SJCRH30 (cell line): ENCODE results near the gene SYT7. TPM values are rescaled to one million over a fixed set of nuclear protein-coding genes. Genes with fewer than 3 reads are reported as not detected.
A peak's percentile ranks its signal among the peaks of the same experiment; 100 is the strongest.

Experiments
- DNase-seq, 2 experiments: peaks; one replicate each; pipeline ENCODE4 v3.0.0-alpha.2; 2015 to 2020
- H3K27ac ChIP-seq: fragments of 250-450 bp; sonication (Bioruptor Pico); 2 replicates; pipeline ENCODE4 v1.5.1; 2020; ENCODE audit warnings: mild to moderate bottlenecking, moderate library complexity
- H3K27me3 ChIP-seq: fragments of 250-450 bp; sonication (Bioruptor Pico); 2 replicates; pipeline ENCODE4 v1.5.1; 2020; ENCODE audit warnings: mild to moderate bottlenecking, moderate library complexity
- H3K36me3 ChIP-seq: fragments of 250-450 bp; sonication (Bioruptor Pico); 2 replicates; pipeline ENCODE4 v1.5.1; 2020; ENCODE audit warnings: mild to moderate bottlenecking, moderate library complexity
- H3K4me1 ChIP-seq: fragments of 250-450 bp; sonication (Bioruptor Pico); 2 replicates; pipeline ENCODE4 v1.5.1; 2020; ENCODE audit warnings: mild to moderate bottlenecking, moderate library complexity
- H3K4me3 ChIP-seq: fragments of 250-450 bp; sonication (Bioruptor Pico); 2 replicates; pipeline ENCODE4 v1.5.1; 2020; ENCODE audit warnings: mild to moderate bottlenecking, moderate library complexity
- H3K9me3 ChIP-seq: fragments of 250-450 bp; sonication (Bioruptor Pico); replicated peaks from 2 replicates; pipeline ENCODE4 v1.5.1; 2020; ENCODE audit warnings: mild to moderate bottlenecking, moderate library complexity
- total RNA-seq: library from RNA; depleted of rRNA; stranded (reverse); fragments of >200 nt; shearing (Covaris generic); gene quantifications from 2 replicates; pipeline ENCODE4 v1.2.3, GENCODE V29; 2014

Gene SYT7
- total RNA-seq, 1 experiment from 2014 or later = 1.1 TPM

GRCh38 chr11:61545921-61546320 is 35.0 kb downstream of the SYT7 start:
- Histone ChIP-seq H3K4me1 (peaks cover 11% of the 10 kb centered on the region), H3K27ac (no peak overlapping the region), H3K4me3 (no peak overlapping the region), H3K9me3 (no peaks in the 10 kb centered on the region), H3K27me3 (no peaks in the 10 kb centered on the region), H3K36me3 (no peaks in the 10 kb centered on the region)
- DNase-seq = no peak

- no peaks in the 10 kb centered on the region for H3K27me3 ChIP-seq
These were observed 35.5 kb downstream of the SYT7 start for GRCh38 chr11:61545341-61545740.

GRCh38 chr11:61544466-61544865 is 36.4 kb downstream of the SYT7 start:
- no peak overlapping the region for H3K27ac ChIP-seq
- H3K27me3 ChIP-seq = no peaks in the 10 kb centered on the region
- no peaks in the 10 kb centered on the region for H3K9me3 ChIP-seq
- no peaks in the 10 kb centered on the region for H3K36me3 ChIP-seq
- no peak overlapping the region for H3K4me3 ChIP-seq
- H3K4me1 ChIP-seq = peaks cover 13% of the 10 kb centered on the region
- DNase-seq = no peak

More at GRCh38 chr11:61545341-61545740, 35.5 kb downstream of the SYT7 start:
- DNase-seq = peak in 1 of 2 experiments; percentile 21
- H3K9me3 ChIP-seq = no peaks in the 10 kb centered on the region
- H3K4me3 ChIP-seq = no peak overlapping the region
- H3K36me3 ChIP-seq = no peaks in the 10 kb centered on the region
- no peak overlapping the region for H3K27ac ChIP-seq
- H3K4me1 ChIP-seq = peaks cover 13% of the 10 kb centered on the region

GRCh38 chr11:61543606-61544306 is 37.1 kb downstream of the SYT7 start:
- Histone ChIP-seq H3K9me3 (no peaks in the 10 kb centered on the region), H3K27ac (no peak overlapping the region), H3K36me3 (no peaks in the 10 kb centered on the region), H3K4me3 (no peak overlapping the region), H3K27me3 (no peaks in the 10 kb centered on the region), H3K4me1 (peaks cover 13% of the 10 kb centered on the region)
- no peak for DNase-seq

- Histone ChIP-seq H3K27ac (no peak overlapping the region), H3K4me1 (peaks cover 13% of the 10 kb centered on the region), H3K4me3 (peak overlapping the region; percentile 47), H3K36me3 (no peaks in the 10 kb centered on the region), H3K27me3 (no peaks in the 10 kb centered on the region), H3K9me3 (no peaks in the 10 kb centered on the region)
- DNase-seq = peak; percentile 48 to 63
These were observed 38.2 kb downstream of the SYT7 start for GRCh38 chr11:61542705-61543104.

- H3K27ac ChIP-seq = peak overlapping the region; percentile 23; the same call in 1 of the 2 replicates
- DNase-seq = peak; percentile 75 to 78
- no peaks in the 10 kb centered on the region for H3K27me3 ChIP-seq
- no peaks in the 10 kb centered on the region for H3K9me3 ChIP-seq
- no peaks in the 10 kb centered on the region for H3K36me3 ChIP-seq
- peak overlapping the region; percentile 47 for H3K4me3 ChIP-seq
- H3K4me1 ChIP-seq = peaks cover 13% of the 10 kb centered on the region
These were observed 38.8 kb downstream of the SYT7 start for GRCh38 chr11:61542024-61542461.

GRCh38 chr11:61541598-61541997 is 39.3 kb downstream of the SYT7 start:
- peak; percentile 56 to 78 for DNase-seq

GRCh38 chr11:61540528-61540927 is 40.3 kb downstream of the SYT7 start:
- Histone ChIP-seq H3K9me3 (no peaks in the 10 kb centered on the region), H3K4me1 (peaks cover 13% of the 10 kb centered on the region), H3K27me3 (no peaks in the 10 kb centered on the region), H3K4me3 (no peak overlapping the region), H3K27ac (no peak overlapping the region), H3K36me3 (no peaks in the 10 kb centered on the region)
- no peak for DNase-seq

More at GRCh38 chr11:61541598-61541997, 39.3 kb downstream of the SYT7 start:
- Histone ChIP-seq H3K4me1 (peaks cover 13% of the 10 kb centered on the region), H3K9me3 (no peaks in the 10 kb centered on the region), H3K27me3 (no peaks in the 10 kb centered on the region), H3K27ac (peak overlapping the region; percentile 23; the same call in 1 of the 2 replicates), H3K36me3 (no peaks in the 10 kb centered on the region), H3K4me3 (peak overlapping the region; percentile 47)

- DNase-seq = no peak
- no peaks in the 10 kb centered on the region for H3K27me3 ChIP-seq
- no peak overlapping the region for H3K4me3 ChIP-seq
- no peaks in the 10 kb centered on the region for H3K36me3 ChIP-seq
- no peak overlapping the region for H3K27ac ChIP-seq
- no peaks in the 10 kb centered on the region for H3K9me3 ChIP-seq
- H3K4me1 ChIP-seq = peaks cover 13% of the 10 kb centered on the region
These were observed 41.0 kb downstream of the SYT7 start for GRCh38 chr11:61539831-61540357.

GRCh38 chr11:61539006-61539405 is 41.9 kb downstream of the SYT7 start:
- no peak for DNase-seq
- Histone ChIP-seq H3K4me3 (no peak overlapping the region), H3K9me3 (no peaks in the 10 kb centered on the region), H3K27ac (no peak overlapping the region), H3K36me3 (no peaks in the 10 kb centered on the region), H3K27me3 (no peaks in the 10 kb centered on the region), H3K4me1 (peaks cover 13% of the 10 kb centered on the region)

- Histone ChIP-seq H3K27me3 (no peaks in the 10 kb centered on the region), H3K4me3 (no peak overlapping the region), H3K27ac (no peak overlapping the region)
These were observed 42.3 kb downstream of the SYT7 start for GRCh38 chr11:61538636-61538961.

GRCh38 chr11:61537326-61537725 is 43.5 kb downstream of the SYT7 start:
- Histone ChIP-seq H3K4me1 (peaks cover 10% of the 10 kb centered on the region), H3K9me3 (no peaks in the 10 kb centered on the region), H3K36me3 (no peaks in the 10 kb centered on the region), H3K27ac (no peak overlapping the region), H3K27me3 (no peaks in the 10 kb centered on the region), H3K4me3 (no peak overlapping the region)
- no peak for DNase-seq

More at GRCh38 chr11:61538636-61538961, 42.3 kb downstream of the SYT7 start:
- Histone ChIP-seq H3K4me1 (peaks cover 13% of the 10 kb centered on the region), H3K36me3 (no peaks in the 10 kb centered on the region), H3K9me3 (no peaks in the 10 kb centered on the region)
- no peak for DNase-seq

- no peak for DNase-seq
- Histone ChIP-seq H3K36me3 (no peaks in the 10 kb centered on the region), H3K9me3 (no peaks in the 10 kb centered on the region), H3K4me1 (peaks cover 9% of the 10 kb centered on the region), H3K27ac (no peak overlapping the region), H3K27me3 (no peaks in the 10 kb centered on the region), H3K4me3 (no peak overlapping the region)
These were observed 44.1 kb downstream of the SYT7 start for GRCh38 chr11:61536676-61537270.

GRCh38 chr11:61535998-61536675 is 44.7 kb downstream of the SYT7 start:
- H3K9me3 ChIP-seq = no peaks in the 10 kb centered on the region
- peaks cover 14% of the 10 kb centered on the region for H3K4me1 ChIP-seq
- no peaks in the 10 kb centered on the region for H3K36me3 ChIP-seq
- no peaks in the 10 kb centered on the region for H3K27me3 ChIP-seq
- H3K4me3 ChIP-seq = no peak overlapping the region
- no peak overlapping the region for H3K27ac ChIP-seq
- DNase-seq = no peak
